ENCODE results near the gene FUT6.
A peak's percentile ranks its signal among the peaks of the same experiment; 100 is the strongest.

FUT6 gene

DNA sequence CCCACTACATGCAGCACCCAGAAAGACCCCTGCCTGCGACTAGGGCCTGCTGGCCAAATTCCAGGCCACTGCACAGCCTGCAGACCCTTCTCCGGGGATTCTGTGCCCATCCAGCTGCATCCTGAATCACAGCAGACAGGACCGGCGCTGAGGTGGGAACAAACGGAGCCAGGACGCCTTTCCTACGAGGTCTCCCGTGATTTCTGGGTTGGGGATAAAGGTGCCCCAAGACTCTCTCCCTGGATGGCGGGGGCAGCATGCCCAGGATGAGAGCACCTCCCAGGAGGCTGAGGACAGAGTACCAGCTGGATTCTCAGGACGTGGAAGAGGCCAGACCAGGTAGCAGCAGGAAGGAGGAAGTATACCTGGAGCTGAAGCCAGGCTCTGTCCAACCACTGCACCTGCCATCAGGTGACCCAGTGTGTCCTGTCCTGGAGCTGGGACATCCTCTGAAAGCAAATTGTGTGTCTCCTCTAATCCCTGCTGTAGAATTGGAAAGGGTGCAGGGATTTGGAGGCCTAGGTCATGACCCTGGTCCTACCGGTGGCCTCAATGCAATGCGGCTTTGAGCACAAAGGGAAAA is 34.2 kb upstream of the FUT6 start:
- H3K36me3 ChIP-seq (ENCODE audit: insufficient read depth, low read length) = no peaks in the 10 kb centered on the region
- TF ChIP-seq, protein P1, sequence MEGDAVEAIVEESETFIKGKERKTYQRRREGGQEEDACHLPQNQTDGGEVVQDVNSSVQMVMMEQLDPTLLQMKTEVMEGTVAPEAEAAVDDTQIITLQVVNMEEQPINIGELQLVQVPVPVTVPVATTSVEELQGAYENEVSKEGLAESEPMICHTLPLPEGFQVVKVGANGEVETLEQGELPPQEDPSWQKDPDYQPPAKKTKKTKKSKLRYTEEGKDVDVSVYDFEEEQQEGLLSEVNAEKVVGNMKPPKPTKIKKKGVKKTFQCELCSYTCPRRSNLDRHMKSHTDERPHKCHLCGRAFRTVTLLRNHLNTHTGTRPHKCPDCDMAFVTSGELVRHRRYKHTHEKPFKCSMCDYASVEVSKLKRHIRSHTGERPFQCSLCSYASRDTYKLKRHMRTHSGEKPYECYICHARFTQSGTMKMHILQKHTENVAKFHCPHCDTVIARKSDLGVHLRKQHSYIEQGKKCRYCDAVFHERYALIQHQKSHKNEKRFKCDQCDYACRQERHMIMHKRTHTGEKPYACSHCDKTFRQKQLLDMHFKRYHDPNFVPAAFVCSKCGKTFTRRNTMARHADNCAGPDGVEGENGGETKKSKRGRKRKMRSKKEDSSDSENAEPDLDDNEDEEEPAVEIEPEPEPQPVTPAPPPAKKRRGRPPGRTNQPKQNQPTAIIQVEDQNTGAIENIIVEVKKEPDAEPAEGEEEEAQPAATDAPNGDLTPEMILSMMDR (conservative IDR thresholded peaks at IDR 0.05; ENCODE audit: low read length) = no peak
- TF ChIP-seq EZH2phosphoT487 (IDR thresholded peaks at IDR 0.05; ENCODE audit: borderline replicate concordance) = no peak
- H3K27me3 ChIP-seq (ENCODE audit: insufficient read depth, low read length, poor library complexity, severe bottlenecking) = no peaks in the 10 kb centered on the region

DNA sequence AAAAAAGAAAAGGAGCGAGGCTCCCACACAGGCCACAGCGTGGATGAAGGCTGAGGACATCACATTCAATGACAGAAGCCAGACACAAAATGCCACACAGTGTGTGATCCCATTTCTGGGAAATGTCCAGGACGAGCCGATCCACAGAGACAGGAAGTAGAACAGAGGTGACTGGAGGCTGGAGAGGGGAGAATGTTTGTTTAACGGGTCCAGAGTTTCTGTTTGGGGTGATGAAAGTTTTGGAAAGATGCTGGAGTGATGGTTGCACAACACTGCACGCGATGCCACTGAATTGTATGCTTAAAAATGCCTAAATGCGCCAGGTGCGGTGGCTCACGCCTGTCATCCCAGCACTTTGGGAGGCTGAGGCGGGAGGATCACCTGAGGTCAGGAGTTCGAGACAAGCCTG is 31.5 kb upstream of the FUT6 start:
- H3K4me1 ChIP-seq (ENCODE audit: insufficient read depth, low read length, poor library complexity, severe bottlenecking) = no peaks in the 10 kb centered on the region
- H3K36me3 ChIP-seq (ENCODE audit: insufficient read depth, low read length) = no peaks in the 10 kb centered on the region
- no peak overlapping the region for H2AFZ ChIP-seq (ENCODE audit: low read length)
- TF ChIP-seq, protein P1 (conservative IDR thresholded peaks at IDR 0.05; ENCODE audit: low read length) = no peak
- TF ChIP-seq EZH2phosphoT487 (IDR thresholded peaks at IDR 0.05; ENCODE audit: borderline replicate concordance) = no peak
- no peaks in the 10 kb centered on the region for H4K20me1 ChIP-seq (ENCODE audit: insufficient read depth, low read length, poor library complexity, severe bottlenecking)
- no peaks in the 10 kb centered on the region for H3F3A ChIP-seq (ENCODE audit: low read depth)
- H3K9me3 ChIP-seq (ENCODE audit: insufficient read depth, low read depth, low read length) = no peaks in the 10 kb centered on the region
- H3K79me2 ChIP-seq (ENCODE audit: insufficient read depth, low read length) = no peaks in the 10 kb centered on the region
- no peak overlapping the region for H3K4me2 ChIP-seq (ENCODE audit: low read depth, low read length, poor library complexity, severe bottlenecking)
- H3K27me3 ChIP-seq (ENCODE audit: insufficient read depth, low read length, poor library complexity, severe bottlenecking) = no peaks in the 10 kb centered on the region
- H3K9ac ChIP-seq (ENCODE audit: low read depth, low read length, poor library complexity, severe bottlenecking) = no peak overlapping the region
- H3K9me2 ChIP-seq (replicated peaks; ENCODE audit: low read depth, low read length) = no peaks in the 10 kb centered on the region
- no peak overlapping the region for H3K4me3 ChIP-seq (ENCODE audit: low read length, poor library complexity, severe bottlenecking)

More for the DNA sequence above, 34.2 kb upstream of the FUT6 start:
- H3K9me3 ChIP-seq (ENCODE audit: insufficient read depth, low read depth, low read length) = no peaks in the 10 kb centered on the region
- H3K4me2 ChIP-seq (ENCODE audit: low read depth, low read length, poor library complexity, severe bottlenecking) = no peak overlapping the region
- no peaks in the 10 kb centered on the region for H3K4me1 ChIP-seq (ENCODE audit: insufficient read depth, low read length, poor library complexity, severe bottlenecking)
- H2AFZ ChIP-seq (ENCODE audit: low read length) = no peak overlapping the region
- no peaks in the 10 kb centered on the region for H3K9me2 ChIP-seq (replicated peaks; ENCODE audit: low read depth, low read length)
- no peaks in the 10 kb centered on the region for H3F3A ChIP-seq (ENCODE audit: low read depth)
- H3K79me2 ChIP-seq (ENCODE audit: insufficient read depth, low read length) = no peaks in the 10 kb centered on the region
- no peak overlapping the region for H3K9ac ChIP-seq (ENCODE audit: low read depth, low read length, poor library complexity, severe bottlenecking)
- H3K4me3 ChIP-seq (ENCODE audit: low read length, poor library complexity, severe bottlenecking) = no peak overlapping the region
- no peaks in the 10 kb centered on the region for H4K20me1 ChIP-seq (ENCODE audit: insufficient read depth, low read length, poor library complexity, severe bottlenecking)

DNA sequence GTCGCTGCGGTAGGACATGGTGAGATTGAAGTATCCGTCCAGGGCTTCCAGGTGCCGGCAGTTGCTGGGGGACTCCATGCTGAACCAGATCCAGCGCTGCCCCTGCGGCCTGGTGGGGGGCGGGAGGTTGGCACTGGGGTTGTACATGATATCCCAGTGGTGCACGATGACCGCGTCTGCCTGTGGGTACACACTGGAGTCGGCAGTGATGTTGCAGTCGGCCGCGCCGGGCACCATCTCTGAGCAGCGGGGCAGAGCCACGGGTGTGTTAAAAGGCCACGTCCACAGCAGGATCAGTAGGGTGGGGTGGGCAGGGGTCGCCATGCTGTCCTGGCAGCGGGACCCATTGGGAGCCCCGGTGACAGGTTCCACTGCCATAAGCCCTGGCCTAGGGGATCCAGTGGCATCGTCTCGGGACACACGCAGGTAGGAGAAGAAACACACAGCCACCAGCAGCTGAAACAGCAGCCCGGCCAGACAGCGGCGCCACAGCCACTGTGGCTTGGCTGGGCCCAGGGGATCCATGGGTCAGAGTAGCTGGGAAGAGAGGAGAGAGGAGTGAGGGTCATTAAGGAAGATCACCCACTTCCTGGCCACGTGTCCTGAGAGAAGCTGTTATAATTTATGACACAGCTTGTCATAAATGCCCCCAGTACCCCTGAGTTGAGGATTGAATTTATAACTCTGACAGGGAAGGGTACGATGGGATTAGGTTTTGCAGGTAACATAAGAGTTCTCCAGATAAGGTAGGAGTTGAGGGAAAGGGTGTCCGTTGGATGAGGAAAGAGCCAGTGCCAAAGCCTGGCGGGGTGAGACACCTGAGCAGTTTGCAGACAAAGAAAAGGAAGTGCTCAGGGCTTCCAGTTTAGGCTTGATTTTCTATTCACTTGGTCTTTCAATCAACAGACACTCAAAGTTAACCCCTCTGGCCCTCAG is 28.0 kb upstream of the FUT6 start:
- H3K27me3 ChIP-seq (ENCODE audit: insufficient read depth, low read length, poor library complexity, severe bottlenecking) = no peaks in the 10 kb centered on the region
- H3F3A ChIP-seq (ENCODE audit: low read depth) = no peaks in the 10 kb centered on the region
- no peak overlapping the region for H3K9ac ChIP-seq (ENCODE audit: low read depth, low read length, poor library complexity, severe bottlenecking)
- H3K9me3 ChIP-seq (ENCODE audit: insufficient read depth, low read depth, low read length) = no peaks in the 10 kb centered on the region
- no peaks in the 10 kb centered on the region for H4K20me1 ChIP-seq (ENCODE audit: insufficient read depth, low read length, poor library complexity, severe bottlenecking)
- H2AFZ ChIP-seq (ENCODE audit: low read length) = peak overlapping the region; percentile 70
- no peaks in the 10 kb centered on the region for H3K79me2 ChIP-seq (ENCODE audit: insufficient read depth, low read length)
- no peaks in the 10 kb centered on the region for H3K4me1 ChIP-seq (ENCODE audit: insufficient read depth, low read length, poor library complexity, severe bottlenecking)
- H3K9me2 ChIP-seq (replicated peaks; ENCODE audit: low read depth, low read length) = no peaks in the 10 kb centered on the region
- no peak overlapping the region for H3K4me2 ChIP-seq (ENCODE audit: low read depth, low read length, poor library complexity, severe bottlenecking)
- H3K36me3 ChIP-seq (ENCODE audit: insufficient read depth, low read length) = no peaks in the 10 kb centered on the region
- no peak overlapping the region for H3K4me3 ChIP-seq (ENCODE audit: low read length, poor library complexity, severe bottlenecking)
- TF ChIP-seq EZH2phosphoT487 (IDR thresholded peaks at IDR 0.05; ENCODE audit: borderline replicate concordance) = no peak
- TF ChIP-seq, protein P1 (conservative IDR thresholded peaks at IDR 0.05; ENCODE audit: low read length) = no peak

Data from Loucy (cell line).